ENCODE results near the gene ABHD2. TPM values are rescaled to one million over a fixed set of nuclear protein-coding genes. Genes with fewer than 3 reads are reported as not detected.

ABHD2 gene
- total and polyA plus RNA-seq, 2 donors (not counting 3 experiments of a cell fraction or from before 2014, with no cell fraction given) = 14.0 to 62.2 TPM

DNA sequence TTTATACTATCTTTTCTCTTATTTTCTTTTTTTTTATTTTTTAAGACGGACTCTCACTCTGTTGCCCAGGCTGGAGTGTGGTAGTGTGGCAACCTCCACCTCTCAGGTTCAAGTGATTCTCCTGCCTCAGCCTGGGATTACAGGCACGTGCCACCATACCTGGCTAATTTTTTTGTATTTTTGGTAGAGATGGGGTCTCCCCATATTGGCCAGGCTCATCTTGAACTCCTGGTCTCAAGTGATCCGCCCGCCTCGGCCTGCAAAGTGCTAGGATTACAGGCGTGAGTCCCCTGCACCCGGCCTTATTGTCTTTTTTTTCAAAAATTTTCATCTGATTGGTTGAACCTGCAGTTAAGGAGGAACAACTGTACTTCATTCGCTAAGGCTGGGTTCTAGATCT lies 21.8 kb downstream of the ABHD2 start:
- dilution Hi-C loops (cut with MboI; ENCODE audit: extremely low pct_ligation_motif_present, low sequenced_read_pairs) (no loop called here), intact Hi-C loops (cut with micrococcal nuclease) (no loop called here)
- no peaks in the 10 kb centered on the region for H3K9me1 ChIP-seq (replicated peaks; ENCODE audit: control insufficient read depth, extremely low read depth, insufficient read depth, low read length)
- CTCF ChIA-PET = interaction anchor here (0.7 kb wide), 1 partner anchor 22 kb away, joined by 3 read pairs; the partner anchor contains the start of gene ABHD2
- no peak overlapping the region for H3K4me2 ChIP-seq (ENCODE audit: insufficient read depth, low read length)
- H4K20me1 ChIP-seq (replicated peaks; ENCODE audit: control insufficient read depth, extremely low read depth, insufficient read depth, low read length) = no peaks in the 10 kb centered on the region
- H3K4me3 ChIP-seq (replicated peaks in 1 of 3; ENCODE audit: insufficient read depth in 1 of 3, low read depth in 1 of 3, low read length in 3 of 3) = no peak overlapping the region
- no TSS peak for BruUV-seq (replicated peaks)
- H3K36me3 ChIP-seq (ENCODE audit: control insufficient read depth in 2 of 2, extremely low read depth in 1 of 2, insufficient read depth in 2 of 2, low read length in 2 of 2) = no peaks in the 10 kb centered on the region
- peaks cover 28% of the 10 kb centered on the region for H3K4me1 ChIP-seq (ENCODE audit: control insufficient read depth, extremely low read depth, insufficient read depth, low read length)
- POLR2A ChIA-PET = no interaction called here
- peaks cover 3% of the 10 kb centered on the region for H3K79me2 ChIP-seq (ENCODE audit: control insufficient read depth, insufficient read depth, low read length)
- no peak overlapping the region for H2AFZ ChIP-seq (ENCODE audit: low read depth, low read length)
- TF ChIP-seq, protein P1, sequence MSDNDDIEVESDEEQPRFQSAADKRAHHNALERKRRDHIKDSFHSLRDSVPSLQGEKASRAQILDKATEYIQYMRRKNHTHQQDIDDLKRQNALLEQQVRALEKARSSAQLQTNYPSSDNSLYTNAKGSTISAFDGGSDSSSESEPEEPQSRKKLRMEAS (IDR thresholded peaks at IDR 0.05; ENCODE audit: insufficient read depth, insufficient read length) = no peak
- no peak for TF ChIP-seq FOS (IDR thresholded peaks at IDR 0.05; ENCODE audit: borderline replicate concordance, insufficient read depth, low read length)
- TF ChIP-seq EZH2 (IDR thresholded peaks at IDR 0.05; ENCODE audit: borderline replicate concordance, low read depth, low read length, severe bottlenecking) = no peak
- TF ChIP-seq POLR2A (IDR thresholded peaks at IDR 0.05; ENCODE audit: low read depth, low read length) = no peak
- H3K27me3 ChIP-seq (ENCODE audit: control insufficient read depth in 2 of 2, insufficient read depth in 2 of 2, low read length in 2 of 2) = no peaks in the 10 kb centered on the region
- FAIRE-seq (no peak), DNase-seq (ENCODE audit: low read depth, low spot score) (no peak)
- H3K9ac ChIP-seq (replicated peaks; ENCODE audit: extremely low read depth, insufficient read depth, low read length) = no peak overlapping the region
- H3K9me3 ChIP-seq (replicated peaks; ENCODE audit: control insufficient read depth, insufficient read depth, low read length) = no peaks in the 10 kb centered on the region
- H3K27ac ChIP-seq (ENCODE audit: insufficient read depth, low read depth, low read length) = no peak overlapping the region

DNA sequence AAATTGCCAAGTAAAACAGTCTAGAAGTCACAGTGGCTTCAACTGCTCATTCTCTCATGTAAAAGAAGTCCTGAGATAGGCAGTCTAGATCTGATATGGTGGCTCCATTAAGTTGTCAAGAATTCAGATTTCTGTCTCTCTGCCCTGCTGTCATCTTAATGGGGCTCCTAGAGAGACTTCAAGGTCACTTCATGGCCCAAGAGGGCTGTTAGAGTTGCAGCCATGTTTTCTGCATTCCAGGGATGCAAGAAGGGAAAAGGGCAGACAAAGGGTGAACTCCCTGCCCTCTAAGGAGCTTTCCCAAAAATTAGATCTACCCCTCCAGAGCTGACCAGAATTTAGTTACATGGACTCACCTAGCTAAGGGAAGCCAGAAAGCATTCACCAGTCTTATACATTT lies 23.1 kb downstream of the ABHD2 start:
- H2AFZ ChIP-seq (ENCODE audit: low read depth, low read length) = no peak overlapping the region
- no peaks in the 10 kb centered on the region for H3K9me3 ChIP-seq (replicated peaks; ENCODE audit: control insufficient read depth, insufficient read depth, low read length)
- no peaks in the 10 kb centered on the region for H3K9me1 ChIP-seq (replicated peaks; ENCODE audit: control insufficient read depth, extremely low read depth, insufficient read depth, low read length)
- no peak for TF ChIP-seq MYC (IDR thresholded peaks at IDR 0.05; ENCODE audit: low read depth, low read length)
- TF ChIP-seq EZH2 (IDR thresholded peaks at IDR 0.05; ENCODE audit: borderline replicate concordance, low read depth, low read length, severe bottlenecking) = no peak
- TF ChIP-seq POLR2A (IDR thresholded peaks at IDR 0.05; ENCODE audit: low read depth, low read length) = no peak
- no peak for TF ChIP-seq FOS (IDR thresholded peaks at IDR 0.05; ENCODE audit: borderline replicate concordance, insufficient read depth, low read length)
- TF ChIP-seq, protein P2, sequence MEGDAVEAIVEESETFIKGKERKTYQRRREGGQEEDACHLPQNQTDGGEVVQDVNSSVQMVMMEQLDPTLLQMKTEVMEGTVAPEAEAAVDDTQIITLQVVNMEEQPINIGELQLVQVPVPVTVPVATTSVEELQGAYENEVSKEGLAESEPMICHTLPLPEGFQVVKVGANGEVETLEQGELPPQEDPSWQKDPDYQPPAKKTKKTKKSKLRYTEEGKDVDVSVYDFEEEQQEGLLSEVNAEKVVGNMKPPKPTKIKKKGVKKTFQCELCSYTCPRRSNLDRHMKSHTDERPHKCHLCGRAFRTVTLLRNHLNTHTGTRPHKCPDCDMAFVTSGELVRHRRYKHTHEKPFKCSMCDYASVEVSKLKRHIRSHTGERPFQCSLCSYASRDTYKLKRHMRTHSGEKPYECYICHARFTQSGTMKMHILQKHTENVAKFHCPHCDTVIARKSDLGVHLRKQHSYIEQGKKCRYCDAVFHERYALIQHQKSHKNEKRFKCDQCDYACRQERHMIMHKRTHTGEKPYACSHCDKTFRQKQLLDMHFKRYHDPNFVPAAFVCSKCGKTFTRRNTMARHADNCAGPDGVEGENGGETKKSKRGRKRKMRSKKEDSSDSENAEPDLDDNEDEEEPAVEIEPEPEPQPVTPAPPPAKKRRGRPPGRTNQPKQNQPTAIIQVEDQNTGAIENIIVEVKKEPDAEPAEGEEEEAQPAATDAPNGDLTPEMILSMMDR (IDR thresholded peaks at IDR 0.05; ENCODE audit: extremely low read depth in 1 of 2, insufficient read depth in 1 of 2, low read depth in 1 of 2, low read length in 2 of 2) = no peak
- TF ChIP-seq JUN (IDR thresholded peaks at IDR 0.05; ENCODE audit: borderline replicate concordance, insufficient read depth, insufficient read length, low read depth) = no peak
- TF ChIP-seq GATA2 (IDR thresholded peaks at IDR 0.05; ENCODE audit: insufficient read depth, insufficient read length, low read depth, low read length) = no peak
- no peak for TF ChIP-seq POLR2AphosphoS5 (IDR thresholded peaks at IDR 0.05; ENCODE audit: insufficient read depth, low read depth, low read length)
- TF ChIP-seq, protein P1 (IDR thresholded peaks at IDR 0.05; ENCODE audit: insufficient read depth, insufficient read length) = no peak
- ChIA-PET CTCF (interaction anchor here (1.0 to 3.8 kb wide), 11 partner anchors 9 to 67 kb away, joined by 3 to 20 read pairs (median 7); no protein-coding TSS in a partner anchor), POLR2A (interaction anchor here (0.6 kb wide), 1 partner anchor 216 kb away, joined by 11 read pairs; no protein-coding TSS in a partner anchor)
- H4K20me1 ChIP-seq (replicated peaks; ENCODE audit: control insufficient read depth, extremely low read depth, insufficient read depth, low read length) = no peaks in the 10 kb centered on the region
- H3K4me3 ChIP-seq (replicated peaks in 1 of 3; ENCODE audit: insufficient read depth in 1 of 3, low read depth in 1 of 3, low read length in 3 of 3) = no peak overlapping the region
- peaks cover under 1 to 2% of the 10 kb centered on the region in 2 experiments for H3K36me3 ChIP-seq (ENCODE audit: control insufficient read depth in 2 of 2, extremely low read depth in 1 of 2, insufficient read depth in 2 of 2, low read length in 2 of 2)
- peaks cover 16% of the 10 kb centered on the region for H3K4me1 ChIP-seq (ENCODE audit: control insufficient read depth, extremely low read depth, insufficient read depth, low read length)
- no peaks in the 10 kb centered on the region for H3K79me2 ChIP-seq (ENCODE audit: control insufficient read depth, insufficient read depth, low read length)
- intact Hi-C loops (cut with micrococcal nuclease) (no loop called here), dilution Hi-C loops (cut with MboI; ENCODE audit: extremely low pct_ligation_motif_present, low sequenced_read_pairs) (no loop called here)
- no peaks in the 10 kb centered on the region for H3K27me3 ChIP-seq (ENCODE audit: control insufficient read depth in 2 of 2, insufficient read depth in 2 of 2, low read length in 2 of 2)
- H3K27ac ChIP-seq (ENCODE audit: insufficient read depth, low read depth, low read length) = no peak overlapping the region
- FAIRE-seq (no peak), DNase-seq (ENCODE audit: low read depth, low spot score) (no peak)
- no peak overlapping the region for H3K4me2 ChIP-seq (ENCODE audit: insufficient read depth, low read length)
- no TSS peak for BruUV-seq (replicated peaks)
- no peak overlapping the region for H3K9ac ChIP-seq (replicated peaks; ENCODE audit: extremely low read depth, insufficient read depth, low read length)

Measured in endothelial cell of umbilical vein (primary cell).